SK-N-DZ (cell line): Measurements from ENCODE around the gene PTGDR.

Experiments used
- DNase-seq: peaks from one replicate; pipeline ENCODE4 v3.0.0-alpha.2; 2015; ENCODE audit warnings: low spot score

Gene PTGDR

DNA sequence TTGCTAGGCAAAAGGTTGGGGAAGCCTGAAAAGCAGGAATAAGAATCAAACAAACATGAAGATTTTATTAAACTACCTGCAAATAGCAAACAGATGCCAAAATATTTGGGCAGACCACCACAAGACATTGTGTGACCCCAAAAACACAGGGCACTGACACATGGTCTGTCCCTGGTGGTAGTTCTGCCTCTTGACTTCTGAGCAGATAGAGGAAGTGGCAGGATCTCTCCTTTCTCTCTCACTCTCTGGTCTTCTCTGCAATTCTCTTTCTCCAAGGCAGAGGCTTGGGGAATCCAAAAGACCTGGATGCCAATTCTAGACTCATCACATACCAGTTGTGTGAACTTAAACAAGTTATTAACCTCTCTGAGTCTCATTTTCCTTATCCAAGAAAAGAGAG, 4.3 kb upstream of the PTGDR start:
- DNase-seq: no peak

DNA sequence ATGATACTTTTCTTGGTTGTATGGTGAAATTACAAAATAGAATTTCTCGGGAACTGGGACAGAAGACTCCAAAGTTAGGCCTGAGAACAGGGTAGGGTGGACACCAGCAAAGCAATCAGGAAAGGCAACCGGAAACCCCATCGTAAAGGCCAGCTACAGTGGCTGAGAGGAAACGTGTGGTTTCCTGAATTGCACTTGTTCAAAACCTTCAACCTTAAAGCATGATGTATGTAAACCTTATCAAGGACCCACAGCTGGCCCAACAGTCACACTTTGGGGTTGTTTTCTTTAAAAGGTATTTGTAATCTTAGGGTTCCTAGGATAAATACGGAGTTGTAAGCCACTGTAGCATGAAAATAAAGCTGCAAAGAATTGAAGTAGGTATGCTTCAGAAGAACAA, 2.2 kb upstream of the PTGDR start:
- no peak for DNase-seq

DNA sequence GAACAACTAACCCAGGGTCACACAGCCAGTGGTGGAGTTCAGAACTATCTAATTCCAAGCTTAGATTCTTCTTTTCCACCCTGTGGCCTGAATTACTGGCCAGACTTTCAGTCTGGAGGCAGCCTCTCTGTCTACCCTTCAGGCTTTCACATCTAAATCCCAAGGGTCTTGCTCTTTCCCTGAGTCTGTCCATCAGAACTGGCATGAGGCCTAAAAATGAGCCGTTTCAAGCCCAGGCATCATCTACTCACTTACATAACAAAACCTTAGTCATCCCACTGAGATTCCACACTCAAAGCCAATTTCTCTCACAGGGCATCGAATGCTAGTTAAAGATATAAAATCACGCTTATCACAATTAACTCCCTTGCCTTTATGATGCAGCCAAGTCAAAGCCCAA, 1.3 kb upstream of the PTGDR start:
- DNase-seq: no peak

DNA sequence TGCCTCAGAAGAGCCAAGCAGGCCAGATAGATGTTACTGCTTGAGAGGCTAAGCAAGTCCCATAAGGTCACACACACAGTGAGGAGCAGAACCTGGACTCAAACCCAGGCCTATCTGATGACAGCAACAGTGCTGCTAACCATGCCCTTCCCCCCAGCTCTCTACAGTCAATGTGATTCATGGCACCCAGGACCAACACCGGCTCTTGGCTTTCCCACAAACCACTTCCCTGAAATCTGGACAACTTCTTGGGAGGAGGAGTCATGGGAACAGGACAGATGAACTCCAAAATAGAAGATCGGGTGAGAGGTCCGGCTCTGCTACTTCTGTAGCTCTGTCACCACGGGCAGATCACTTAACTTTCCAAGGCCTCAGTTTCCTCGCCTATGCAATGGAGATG, 716 bp upstream of the PTGDR start:
- DNase-seq: no peak

DNA sequence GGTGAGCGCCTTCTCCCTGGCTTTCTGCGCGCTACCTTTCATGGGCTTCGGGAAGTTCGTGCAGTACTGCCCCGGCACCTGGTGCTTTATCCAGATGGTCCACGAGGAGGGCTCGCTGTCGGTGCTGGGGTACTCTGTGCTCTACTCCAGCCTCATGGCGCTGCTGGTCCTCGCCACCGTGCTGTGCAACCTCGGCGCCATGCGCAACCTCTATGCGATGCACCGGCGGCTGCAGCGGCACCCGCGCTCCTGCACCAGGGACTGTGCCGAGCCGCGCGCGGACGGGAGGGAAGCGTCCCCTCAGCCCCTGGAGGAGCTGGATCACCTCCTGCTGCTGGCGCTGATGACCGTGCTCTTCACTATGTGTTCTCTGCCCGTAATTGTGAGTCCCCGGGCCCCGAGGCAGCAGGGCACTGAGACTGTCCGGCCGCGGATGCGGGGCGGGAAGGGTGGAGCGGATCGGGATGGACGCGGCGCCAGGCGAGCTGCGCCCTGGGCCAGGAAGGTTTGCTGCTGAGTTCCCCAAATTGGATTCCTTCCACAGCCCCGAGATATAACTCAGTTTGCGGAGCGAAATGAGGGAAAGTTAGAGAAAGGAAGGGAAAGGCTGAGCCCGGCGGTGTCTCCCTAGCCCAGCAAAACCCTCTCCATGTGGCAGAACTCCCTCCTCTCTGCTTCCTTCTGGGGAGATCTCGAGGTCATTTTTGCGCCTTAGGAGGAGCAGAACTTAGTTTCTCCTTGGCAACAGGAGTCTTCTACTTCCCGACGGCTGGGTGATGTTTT, 972 bp downstream of the PTGDR start:
- no peak for DNase-seq

DNA sequence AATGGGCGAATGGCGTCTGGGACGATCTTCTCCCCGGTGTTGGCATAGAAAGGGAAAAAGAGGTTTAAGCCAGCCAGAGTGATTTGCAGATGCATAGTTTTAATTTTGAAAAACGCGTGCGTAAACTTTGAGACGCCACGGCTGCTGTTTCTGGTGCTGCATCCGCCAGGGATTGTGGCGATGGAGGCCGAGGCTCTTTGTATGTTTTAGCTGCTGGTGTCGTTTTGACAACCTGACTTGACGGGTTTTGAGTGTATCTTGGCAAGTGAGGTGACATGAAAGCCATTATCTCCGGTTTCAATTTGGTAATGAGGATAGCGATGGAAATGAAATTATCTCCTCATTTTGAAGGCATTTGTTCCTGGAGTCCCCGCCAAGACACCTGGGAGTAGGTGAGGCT, 1.6 kb downstream of the PTGDR start:
- no peak for DNase-seq

DNA sequence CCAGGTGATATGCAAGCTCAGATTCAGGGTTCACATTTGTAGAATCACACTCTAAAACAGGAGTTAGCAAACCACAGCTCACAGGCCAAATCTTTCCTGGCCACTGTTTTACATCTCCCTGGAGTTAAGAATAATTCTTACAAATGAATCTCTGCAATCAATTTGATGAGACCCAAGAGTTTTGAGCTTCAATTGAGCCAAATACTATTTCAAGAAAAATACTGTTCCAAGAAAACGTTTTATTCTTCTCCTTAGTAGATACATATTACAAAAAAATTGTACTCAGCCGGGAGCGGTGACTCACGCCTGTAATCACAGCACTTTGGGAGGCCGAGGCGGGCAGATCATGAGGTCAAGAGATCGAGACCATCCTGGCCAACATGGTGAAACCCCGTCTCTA, 2.5 kb downstream of the PTGDR start:
- DNase-seq: no peak

DNA sequence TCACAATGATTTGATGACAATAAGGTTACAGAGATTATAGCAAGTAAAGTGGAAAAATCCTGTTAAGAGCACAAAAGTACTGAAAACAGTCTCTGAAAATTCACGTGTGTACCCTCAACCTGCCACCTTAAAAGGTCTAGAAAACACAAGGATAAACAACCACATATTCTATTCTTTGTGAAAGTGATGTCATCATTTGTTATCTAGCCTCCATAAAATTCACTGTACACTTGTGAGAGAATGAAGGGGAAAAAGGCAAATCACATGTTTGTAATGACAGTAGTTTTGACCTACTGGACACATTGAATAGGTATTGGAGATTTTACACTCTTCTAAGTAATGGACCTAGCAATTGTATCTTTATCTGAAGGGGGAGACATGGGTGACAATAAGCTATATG, 4.0 kb downstream of the PTGDR start:
- DNase-seq: no peak

DNA sequence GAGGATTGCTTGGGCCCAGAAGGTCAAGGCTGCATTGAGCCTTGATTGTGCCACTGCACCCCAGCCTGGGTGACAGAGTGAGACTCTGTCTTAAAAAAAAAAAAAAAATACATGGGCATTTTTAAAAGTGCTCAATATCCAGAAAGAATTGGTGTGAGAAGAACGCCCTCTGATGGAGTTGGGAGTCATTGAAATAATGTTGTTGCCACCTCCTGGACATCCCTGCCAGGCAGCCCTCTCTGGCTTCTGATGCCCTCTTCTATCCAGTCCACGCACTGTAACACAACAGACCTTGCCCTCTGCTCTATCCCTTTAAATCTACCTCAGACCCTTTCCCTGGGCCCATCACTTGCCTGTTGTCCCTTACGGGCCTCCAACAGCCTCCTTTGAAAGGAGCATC, 4.9 kb downstream of the PTGDR start:
- no peak for DNase-seq

DNA sequence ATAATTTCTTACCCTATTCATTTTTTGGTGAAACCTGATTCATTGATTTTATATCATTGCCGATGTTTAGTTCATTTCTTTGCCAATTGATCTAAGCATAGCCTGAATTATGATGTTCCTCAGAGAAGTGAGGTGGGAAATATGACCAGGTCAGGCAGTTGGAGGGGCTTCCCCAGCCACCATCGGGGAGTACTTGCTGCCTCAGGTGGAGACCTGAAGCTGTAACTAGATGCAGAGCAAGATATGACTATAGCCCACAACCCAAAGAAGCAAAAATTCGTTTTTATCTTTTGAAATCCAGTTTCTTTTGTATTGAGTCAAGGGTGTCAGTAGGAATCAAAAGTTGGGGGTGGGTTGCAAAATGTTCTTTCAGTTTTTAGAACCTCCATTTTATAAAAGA, 7.9 kb downstream of the PTGDR start:
- no peak for DNase-seq

DNA sequence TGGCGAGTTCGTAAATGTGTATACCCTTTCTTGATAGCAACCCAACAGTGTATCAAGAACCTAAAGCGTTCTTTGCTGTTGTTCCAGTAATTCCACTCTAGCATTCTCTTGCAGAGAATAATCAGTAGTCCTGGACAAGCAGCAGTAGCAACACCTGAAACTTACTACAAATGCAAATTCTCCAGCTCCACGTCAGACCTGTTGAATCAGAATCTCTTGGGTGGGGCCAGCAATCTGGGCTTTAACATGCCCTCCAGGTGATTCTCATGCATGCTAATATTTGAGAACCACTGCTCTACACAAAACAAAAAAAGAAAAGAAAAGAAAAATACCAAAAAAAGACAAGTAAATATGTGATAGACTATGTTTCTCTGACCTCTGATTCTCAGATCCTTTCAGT, 10.1 kb downstream of the PTGDR start:
- no peak for DNase-seq

DNA sequence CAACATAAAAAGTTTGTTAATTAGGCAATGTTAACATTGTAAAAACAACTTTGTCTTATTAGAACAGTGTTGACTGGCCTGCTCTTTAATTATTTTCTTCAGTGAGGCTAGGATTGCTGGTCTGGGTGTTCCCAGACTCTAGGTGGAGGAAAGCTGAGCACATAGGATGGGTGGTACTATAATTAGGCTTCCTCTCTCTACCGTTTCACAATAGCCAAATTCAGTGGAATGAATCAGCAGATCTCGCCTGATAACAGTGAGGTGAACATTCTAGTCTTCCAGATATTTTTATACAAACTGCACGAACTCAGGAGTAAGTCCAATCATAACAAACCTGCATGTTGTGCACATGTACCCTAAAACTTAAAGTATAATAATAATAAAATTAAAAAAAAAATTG, 11.9 kb downstream of the PTGDR start:
- DNase-seq: no peak

DNA sequence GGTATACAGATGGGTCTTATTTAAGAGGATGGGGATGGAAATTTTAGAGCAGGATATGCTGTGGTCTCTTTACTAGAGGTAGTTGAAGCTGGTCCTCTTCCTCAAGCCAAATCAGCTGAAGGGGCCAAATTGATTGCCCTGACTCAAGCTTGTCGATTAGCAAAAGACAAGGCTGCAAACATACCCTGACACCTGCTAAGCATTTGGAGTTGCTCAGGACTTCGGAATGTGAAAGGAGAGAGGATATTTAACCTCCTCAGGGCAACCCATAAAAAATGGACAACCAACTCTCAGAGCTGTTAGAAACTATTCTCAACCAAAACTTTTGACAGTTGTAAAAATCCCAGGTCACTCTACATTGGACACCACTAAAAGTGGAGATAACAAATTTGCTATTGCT, 15.6 kb downstream of the PTGDR start:
- DNase-seq: no peak

DNA sequence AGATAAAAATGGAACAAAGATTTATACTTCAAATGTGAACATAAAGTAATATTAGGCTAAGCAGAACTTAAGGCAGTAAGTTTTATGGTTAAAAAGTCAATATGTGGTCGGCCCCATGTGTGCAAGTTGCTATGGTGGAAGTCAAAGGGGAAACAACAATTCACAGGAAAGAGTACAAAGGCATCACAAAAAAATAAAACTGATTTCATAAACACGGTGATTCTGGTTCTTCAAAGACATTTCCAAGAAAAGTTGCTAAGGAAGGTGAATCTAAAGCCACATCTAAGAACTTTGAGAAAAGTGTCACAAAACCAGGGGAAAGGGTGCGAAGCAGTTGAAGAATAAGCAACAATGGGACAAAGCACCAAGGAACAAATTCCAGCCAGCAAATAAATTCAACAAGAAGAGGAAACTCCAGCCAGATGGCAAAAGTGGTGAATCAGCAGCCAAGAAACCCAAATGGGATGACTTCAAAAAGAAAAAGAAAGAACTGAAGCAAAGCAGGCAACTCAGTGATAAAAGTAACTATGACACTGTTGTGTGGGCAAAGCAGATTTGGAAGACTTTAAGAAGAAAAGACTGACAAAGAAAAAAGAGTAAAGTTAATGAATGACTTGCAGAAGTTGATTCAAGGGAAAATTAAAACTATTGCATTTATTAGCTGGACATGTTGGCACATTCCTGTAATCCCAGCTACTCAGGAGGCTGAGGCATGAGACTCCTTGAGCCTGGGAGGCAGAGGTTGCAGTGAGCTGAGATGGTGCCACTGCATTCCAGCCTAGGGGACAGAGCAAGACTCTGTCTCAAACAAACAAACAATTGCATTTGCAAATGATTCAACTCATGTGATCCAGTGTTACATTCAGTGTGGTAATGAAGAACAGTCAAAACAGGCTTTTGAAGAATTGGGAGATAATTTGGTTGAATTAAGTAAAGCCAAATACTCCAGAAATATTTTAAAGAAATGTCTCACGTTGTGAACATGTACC, 19.5 kb downstream of the PTGDR start:
- DNase-seq: no peak

DNA sequence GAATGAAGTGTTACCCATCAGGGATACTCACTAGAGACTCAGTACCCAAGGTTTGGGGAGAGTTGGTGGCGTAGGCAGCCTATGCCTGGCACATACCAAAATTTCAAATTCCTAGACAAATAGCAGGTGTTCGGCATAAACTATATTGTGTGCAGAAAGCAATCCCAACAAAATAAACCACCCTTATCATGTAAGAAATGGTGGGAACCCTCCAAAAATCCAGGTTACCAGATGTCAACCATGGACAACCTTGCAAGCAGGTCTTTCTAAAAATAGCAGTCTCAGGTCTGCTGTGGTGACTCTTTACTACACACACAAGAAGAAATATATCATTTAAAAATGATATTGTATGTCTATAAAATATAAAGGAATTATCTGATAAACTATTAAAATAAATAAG, 28.9 kb downstream of the PTGDR start:
- no peak for DNase-seq

DNA sequence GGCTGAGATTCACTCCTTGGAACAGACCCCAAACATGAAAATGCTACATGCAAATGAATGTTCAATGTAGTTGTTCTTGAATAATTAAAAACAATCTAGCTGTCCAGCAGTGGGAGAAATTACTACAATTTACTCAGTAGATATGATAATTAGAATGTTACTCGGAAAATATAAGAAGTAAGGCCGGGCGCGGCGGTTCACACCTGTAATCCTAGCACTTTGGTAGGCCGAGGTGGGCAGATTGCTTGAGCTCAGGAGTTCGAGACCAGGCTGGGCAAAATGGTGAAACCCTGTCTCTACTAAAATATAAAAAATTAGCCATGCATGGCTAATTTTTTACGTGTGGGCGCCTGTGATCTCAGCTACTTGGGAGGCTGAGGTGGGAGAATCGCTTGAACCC, 31.3 kb downstream of the PTGDR start:
- DNase-seq: no peak

DNA sequence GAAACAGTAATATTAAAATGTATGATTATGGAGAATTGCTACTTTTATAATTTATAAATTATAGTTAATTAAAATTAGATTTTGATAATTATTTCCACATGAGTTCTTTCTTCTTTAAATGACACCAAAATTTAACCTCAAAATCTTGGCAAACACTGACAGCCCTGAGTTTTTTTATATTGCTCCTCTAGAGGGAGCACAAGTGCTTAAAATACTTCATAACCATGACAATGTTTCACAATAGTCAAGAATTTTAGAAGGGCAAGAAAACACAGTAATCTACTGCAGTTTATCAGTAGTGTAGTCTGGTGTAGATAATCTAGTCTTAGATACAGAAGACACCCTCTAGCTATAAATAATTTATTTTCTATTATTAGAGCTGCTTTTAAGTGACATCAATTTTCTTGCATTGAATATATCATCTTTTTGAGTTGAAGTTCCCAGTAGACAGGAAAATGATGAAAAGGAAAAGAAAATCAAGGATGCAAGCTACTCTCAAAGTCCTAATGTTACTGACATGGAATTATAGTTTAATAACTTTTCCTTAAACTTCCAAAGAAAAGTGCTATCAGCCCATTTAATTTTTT, 32.3 kb downstream of the PTGDR start:
- DNase-seq: peak; percentile 43

DNA sequence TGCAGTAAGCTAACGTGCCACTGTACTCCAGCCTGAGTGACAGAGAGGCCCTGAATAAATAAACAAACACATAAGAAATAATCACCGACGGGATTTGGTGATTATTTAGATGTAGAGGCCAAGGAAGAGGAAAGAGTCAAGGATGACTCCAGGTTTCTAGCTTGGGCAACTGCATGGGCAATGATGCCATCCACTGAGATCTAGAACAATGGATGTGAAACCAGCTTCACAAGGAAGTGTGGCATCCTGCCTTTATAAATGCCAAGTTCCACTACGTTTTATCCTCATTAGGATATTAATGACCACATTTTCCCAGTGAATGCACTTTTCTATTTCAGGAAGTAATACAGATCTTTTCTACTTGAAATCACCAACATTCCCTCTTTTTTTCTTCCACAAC, 35.7 kb downstream of the PTGDR start:
- DNase-seq: no peak

DNA sequence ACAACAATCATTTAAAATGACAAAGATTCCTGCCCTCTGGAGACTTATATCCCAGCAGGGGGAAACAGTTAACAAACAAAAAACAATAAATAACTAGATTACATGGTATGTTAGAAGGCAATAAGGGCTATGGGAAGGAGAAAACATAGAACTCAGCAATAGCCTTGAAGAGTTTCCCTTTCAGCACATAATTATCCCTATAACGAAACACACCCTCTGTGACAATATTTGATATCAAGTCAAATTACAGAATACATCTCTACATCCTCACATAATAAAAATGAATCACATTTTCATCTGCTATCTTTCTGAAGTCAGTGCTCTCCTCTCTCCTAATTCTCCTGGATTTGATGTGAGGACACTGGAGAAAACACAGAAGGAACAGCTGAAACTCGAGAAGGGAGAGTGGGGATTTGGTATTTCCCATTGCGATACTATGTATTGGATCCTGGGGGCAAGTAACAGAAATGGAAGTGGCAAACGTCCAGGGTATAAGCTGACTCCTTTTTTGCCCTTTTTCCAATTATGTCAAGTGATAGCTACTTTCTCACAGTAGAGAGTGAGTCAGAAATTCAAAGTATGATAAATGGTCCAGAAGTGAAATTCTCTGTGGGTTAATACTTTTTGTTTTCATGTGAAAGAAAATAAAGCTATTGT, 36.9 kb downstream of the PTGDR start:
- no peak for DNase-seq

DNA sequence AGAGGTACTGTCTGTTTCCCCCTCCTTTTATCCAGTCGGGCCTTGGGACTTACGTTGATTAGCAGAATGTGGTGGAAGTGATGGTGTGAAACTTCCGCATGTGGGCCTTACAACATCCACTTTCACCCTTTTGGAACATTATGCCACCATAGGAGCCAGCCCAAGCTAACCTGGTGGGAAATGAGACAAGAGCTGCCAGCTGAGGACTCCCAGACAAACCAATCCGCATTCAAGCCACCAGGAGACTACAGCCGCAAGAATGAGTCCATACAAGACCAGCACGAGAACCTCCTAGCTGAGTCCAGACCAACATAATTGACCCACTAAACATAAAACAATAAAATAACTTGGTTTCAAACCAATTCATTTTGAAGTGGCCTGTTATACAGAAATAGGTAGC, 37.5 kb downstream of the PTGDR start:
- no peak for DNase-seq

DNA sequence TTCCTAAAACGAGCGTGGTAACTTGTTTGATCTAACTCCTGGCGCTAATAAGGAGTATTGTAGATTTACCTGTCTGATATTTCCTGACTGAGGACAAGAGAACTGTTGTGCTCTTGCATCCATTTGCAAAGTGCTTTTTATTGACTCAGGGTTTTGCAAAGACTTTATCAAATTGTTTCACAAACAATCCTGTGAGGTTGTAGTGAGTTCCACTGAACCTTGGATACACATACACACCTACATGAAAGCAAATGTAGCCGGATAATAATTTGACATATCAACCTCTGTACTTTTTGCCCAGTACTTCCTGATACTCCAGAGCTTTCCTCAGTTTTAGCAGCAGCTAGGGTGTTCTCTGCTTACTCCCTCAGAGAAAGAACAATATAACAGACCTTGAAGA, 39.9 kb downstream of the PTGDR start:
- no peak for DNase-seq

DNA sequence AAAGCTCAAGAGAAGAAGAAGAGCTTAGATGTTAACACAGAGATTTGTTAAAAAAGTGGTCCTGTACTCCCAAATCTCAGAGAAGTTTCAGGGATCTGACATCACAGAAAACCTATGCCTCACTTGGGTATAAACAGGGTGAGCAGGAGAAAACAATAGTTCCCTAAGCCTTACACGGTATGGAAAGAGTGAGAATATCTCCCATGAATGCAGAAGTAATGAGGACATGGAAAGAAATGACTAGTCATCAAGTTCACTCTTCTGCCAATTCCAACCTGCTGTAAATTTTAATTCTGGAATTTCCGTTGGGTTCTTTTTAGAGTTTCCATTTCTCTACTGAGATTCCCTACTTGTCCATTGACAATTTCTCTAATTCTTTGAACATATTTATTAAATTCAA, 40.4 kb downstream of the PTGDR start:
- DNase-seq: no peak
